Activated naive CD8-positive, alpha-beta T cell (primary cell): ENCODE results near the gene MICAL3.

Experiments
- H3K27ac Mint-ChIP-seq: one replicate; pipeline ENCODE4 v1.8.0; 2021; ENCODE audit warnings: mixed read lengths
- H3K27me3 Mint-ChIP-seq: one replicate; pipeline ENCODE4 v1.8.0; 2021; ENCODE audit warnings: mixed read lengths
- H3K36me3 Mint-ChIP-seq: one replicate; pipeline ENCODE4 v1.8.0; 2021; ENCODE audit warnings: mixed read lengths
- H3K4me1 Mint-ChIP-seq: one replicate; pipeline ENCODE4 v1.8.0; 2021; ENCODE audit warnings: low read depth, mixed read lengths
- H3K4me3 Mint-ChIP-seq: one replicate; pipeline ENCODE4 v1.8.0; 2021; ENCODE audit warnings: mild to moderate bottlenecking, mixed read lengths
- H3K9me3 Mint-ChIP-seq: one replicate; pipeline ENCODE4 v1.8.0; 2021; ENCODE audit warnings: low read depth, mixed read lengths

MICAL3 gene

DNA sequence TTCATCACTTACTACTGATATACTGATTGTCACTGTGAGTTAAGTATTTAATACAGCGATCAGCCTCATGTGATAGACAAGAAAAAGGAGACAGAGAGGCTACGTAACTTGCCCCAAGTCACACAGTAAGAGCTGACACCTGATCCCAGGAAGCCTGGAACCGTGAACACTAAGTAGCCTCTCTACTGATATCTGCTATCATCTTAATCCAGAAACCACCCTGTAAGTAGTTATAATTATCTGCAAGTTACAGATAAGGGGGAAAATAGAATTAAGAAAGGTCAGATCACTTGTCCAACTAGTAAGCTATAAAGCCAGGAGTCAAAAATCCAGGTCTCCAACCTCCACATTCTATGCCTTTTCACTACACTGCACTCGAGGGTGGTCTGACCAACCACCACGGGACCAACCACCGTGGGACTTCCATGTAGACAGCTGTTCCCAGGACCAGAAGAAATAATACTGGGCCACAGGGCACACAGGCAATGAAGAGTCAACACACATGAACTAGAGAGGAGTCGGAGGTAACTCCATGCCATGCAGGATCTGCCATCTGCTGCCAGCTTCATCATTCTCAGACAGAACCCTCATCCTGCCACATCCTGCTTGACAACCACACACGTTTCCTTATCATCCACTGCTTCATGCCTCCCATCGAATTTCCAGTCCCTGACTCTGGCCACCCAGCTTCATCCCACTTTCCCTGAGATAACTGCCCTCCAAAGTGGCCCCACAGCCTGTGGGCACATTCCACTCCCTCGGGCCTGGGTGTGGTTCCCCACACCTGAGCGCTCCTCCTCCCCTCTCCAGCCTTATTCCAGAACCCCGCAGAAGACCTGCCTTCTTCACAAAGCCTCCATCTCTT is 58.6 kb downstream of the MICAL3 start:
- no peak overlapping the region for H3K4me3 Mint-ChIP-seq
- H3K9me3 Mint-ChIP-seq = no peaks in the 10 kb centered on the region
- H3K27ac Mint-ChIP-seq = no peak overlapping the region
- peaks cover 3% of the 10 kb centered on the region for H3K4me1 Mint-ChIP-seq
- no peaks in the 10 kb centered on the region for H3K27me3 Mint-ChIP-seq
- H3K36me3 Mint-ChIP-seq = no peaks in the 10 kb centered on the region

DNA sequence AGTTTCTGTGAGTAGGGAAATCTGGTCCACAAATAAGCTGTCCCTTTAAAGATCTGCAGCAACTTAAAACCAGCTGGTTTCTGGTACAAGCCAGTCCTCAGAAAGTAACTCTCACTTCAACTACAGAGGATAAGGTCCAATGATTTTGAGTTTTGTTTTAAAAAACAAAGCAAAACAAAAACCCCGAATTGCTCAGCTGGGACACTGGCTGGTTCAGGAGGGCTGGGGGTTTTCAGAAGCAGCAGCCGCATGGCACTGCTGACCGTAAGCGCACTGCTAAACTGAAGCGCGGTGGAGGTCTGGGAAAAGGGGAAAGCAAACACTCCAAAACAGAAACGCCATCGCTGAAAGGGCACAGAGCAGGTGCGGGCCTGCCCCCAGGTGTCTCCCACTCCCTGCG is 59.7 kb downstream of the MICAL3 start:
- Mint-ChIP-seq H3K9me3 (no peaks in the 10 kb centered on the region), H3K4me1 (peaks cover 3% of the 10 kb centered on the region), H3K36me3 (no peaks in the 10 kb centered on the region), H3K4me3 (no peak overlapping the region), H3K27ac (no peak overlapping the region), H3K27me3 (no peaks in the 10 kb centered on the region)

DNA sequence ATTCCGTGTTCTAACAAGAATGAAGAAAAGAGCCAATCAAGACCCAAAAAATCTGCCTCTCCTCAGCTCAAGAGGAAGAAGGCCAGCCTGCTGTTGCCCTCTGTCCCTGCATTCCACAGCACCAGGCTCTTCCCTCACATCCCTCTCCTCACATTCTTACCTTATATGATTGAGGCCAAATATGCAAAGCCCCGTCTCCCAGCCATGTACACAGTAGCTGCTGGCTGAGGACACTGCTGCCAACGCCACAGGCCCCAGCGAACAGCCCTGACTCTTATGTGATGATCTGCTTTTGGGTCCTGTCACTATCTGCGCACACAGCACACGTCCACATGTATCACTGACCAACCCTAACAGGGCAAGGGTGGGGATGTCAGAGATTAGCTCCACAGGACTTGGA is 60.2 kb downstream of the MICAL3 start:
- peaks cover 3% of the 10 kb centered on the region for H3K4me1 Mint-ChIP-seq
- H3K9me3 Mint-ChIP-seq = no peaks in the 10 kb centered on the region
- no peaks in the 10 kb centered on the region for H3K27me3 Mint-ChIP-seq
- no peak overlapping the region for H3K27ac Mint-ChIP-seq
- no peaks in the 10 kb centered on the region for H3K36me3 Mint-ChIP-seq
- no peak overlapping the region for H3K4me3 Mint-ChIP-seq

DNA sequence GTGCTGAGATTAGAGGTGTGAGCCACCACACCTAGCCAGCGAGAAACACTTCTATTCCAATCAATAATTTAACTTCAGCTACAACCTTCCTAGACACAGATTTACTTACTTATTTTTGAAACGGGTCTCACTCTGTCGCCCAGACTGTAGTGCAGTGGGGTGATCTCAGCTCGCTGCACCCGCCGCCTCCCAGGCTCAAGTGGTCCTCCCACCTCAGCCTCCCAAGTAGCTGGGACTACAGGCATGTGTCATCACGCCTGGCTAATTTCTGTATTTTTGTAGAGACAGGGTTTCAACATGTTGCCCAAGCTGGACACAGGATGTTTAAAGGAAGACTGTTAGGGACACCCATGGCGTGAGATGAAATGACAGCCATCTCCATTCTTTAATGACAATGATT is 61.3 kb downstream of the MICAL3 start:
- Mint-ChIP-seq H3K9me3 (no peaks in the 10 kb centered on the region), H3K4me3 (no peak overlapping the region), H3K36me3 (no peaks in the 10 kb centered on the region), H3K4me1 (peaks cover 3% of the 10 kb centered on the region), H3K27ac (no peak overlapping the region), H3K27me3 (no peaks in the 10 kb centered on the region)

DNA sequence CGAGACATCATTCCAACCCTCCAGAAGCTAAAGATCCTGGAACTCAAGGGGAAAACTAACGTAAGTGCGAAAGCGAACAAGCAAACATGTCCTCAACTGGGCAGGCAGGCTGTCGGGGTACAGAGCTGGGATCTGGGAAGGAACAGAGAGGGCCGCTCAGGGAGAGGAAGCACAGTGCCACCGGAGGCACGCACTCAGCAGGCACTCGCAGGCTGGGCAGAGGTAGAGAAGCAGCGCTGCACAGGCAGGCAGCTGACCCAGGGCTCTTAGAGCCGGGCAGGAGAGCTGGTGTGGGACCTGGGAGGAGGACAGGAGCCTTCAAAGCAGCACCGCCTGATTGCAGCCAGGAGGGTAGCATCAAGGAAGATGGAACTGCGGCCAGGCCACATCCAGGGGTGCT is 62.2 kb downstream of the MICAL3 start:
- Mint-ChIP-seq H3K4me3 (no peak overlapping the region), H3K36me3 (no peaks in the 10 kb centered on the region), H3K27ac (no peak overlapping the region), H3K27me3 (no peaks in the 10 kb centered on the region), H3K9me3 (no peaks in the 10 kb centered on the region), H3K4me1 (peaks cover 3% of the 10 kb centered on the region)

DNA sequence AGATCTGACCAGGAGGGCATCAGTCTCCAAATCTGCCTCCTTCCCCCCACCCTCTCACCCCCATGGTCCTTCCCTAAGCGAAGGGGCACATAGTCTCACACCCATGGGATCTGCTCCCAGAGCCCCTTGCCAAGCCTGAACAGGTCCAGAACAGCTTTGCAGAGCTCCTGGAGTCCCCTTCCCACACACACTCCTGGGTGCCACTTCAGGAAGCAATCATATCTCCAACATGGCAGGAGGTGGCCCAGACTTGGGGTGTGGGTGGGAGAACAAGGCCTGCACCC is 63.0 kb downstream of the MICAL3 start:
- Mint-ChIP-seq H3K4me1 (peaks cover 2% of the 10 kb centered on the region), H3K4me3 (no peak overlapping the region), H3K9me3 (no peaks in the 10 kb centered on the region), H3K27ac (no peak overlapping the region), H3K36me3 (no peaks in the 10 kb centered on the region), H3K27me3 (no peaks in the 10 kb centered on the region)

DNA sequence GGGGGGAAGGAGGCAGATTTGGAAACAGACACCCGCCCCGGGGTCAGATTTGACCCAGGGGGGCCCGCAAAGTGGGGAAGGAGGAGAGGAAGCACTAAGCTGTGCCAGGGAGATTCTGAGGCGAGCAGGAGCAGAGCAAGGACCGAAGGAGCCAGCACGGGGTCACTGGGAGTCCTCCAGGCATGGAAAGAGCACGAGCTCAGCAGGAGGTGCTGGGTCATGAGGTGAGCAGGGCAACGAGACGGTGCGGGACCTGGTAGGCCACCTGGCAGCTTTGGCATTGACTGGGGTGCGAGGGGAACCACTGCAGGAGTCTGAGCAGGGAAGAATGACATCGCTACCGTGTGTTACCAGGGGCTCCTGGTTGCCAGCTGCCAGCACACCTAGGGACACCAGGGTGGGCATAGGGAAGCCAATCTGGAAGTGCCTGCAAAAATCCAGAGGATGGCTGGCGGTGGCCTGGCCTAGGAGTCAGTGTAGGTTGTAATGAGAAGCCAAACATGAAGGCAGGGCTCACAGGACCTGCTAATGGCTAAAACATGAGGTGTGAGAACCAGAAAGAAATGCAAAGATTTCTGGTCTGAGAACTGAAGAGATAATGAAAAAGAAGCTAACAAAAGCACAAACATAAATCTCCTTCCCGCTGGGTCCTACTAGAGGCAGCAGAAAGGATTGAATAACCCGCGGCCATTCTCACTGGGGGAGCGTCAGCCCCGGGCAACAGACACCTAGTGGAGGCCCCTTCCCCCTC is 63.5 kb downstream of the MICAL3 start:
- no peak overlapping the region for H3K4me3 Mint-ChIP-seq
- no peaks in the 10 kb centered on the region for H3K4me1 Mint-ChIP-seq
- H3K9me3 Mint-ChIP-seq = no peaks in the 10 kb centered on the region
- no peaks in the 10 kb centered on the region for H3K27me3 Mint-ChIP-seq
- no peak overlapping the region for H3K27ac Mint-ChIP-seq
- no peaks in the 10 kb centered on the region for H3K36me3 Mint-ChIP-seq

DNA sequence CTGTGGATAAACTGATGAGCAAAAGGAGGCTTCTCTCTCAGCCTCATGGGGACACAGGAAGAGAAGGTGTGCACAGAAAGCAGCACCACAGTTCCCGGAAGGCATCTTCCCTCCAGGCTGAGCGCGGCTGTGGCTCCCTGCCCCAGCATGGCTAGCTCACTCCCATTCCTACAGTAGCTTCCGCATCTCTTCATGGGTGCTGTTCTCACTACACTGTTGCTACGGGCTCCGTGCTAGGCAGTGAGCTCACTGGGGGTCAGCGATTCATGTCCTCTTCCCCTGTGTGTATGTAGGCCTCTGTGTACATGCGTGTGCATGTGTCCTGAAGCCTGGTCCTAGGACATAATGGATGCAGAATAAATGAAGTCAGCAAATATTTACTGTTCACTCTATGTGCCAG is 64.3 kb downstream of the MICAL3 start:
- Mint-ChIP-seq H3K36me3 (no peaks in the 10 kb centered on the region), H3K27ac (no peak overlapping the region), H3K4me1 (no peaks in the 10 kb centered on the region), H3K9me3 (no peaks in the 10 kb centered on the region), H3K4me3 (no peak overlapping the region), H3K27me3 (no peaks in the 10 kb centered on the region)

DNA sequence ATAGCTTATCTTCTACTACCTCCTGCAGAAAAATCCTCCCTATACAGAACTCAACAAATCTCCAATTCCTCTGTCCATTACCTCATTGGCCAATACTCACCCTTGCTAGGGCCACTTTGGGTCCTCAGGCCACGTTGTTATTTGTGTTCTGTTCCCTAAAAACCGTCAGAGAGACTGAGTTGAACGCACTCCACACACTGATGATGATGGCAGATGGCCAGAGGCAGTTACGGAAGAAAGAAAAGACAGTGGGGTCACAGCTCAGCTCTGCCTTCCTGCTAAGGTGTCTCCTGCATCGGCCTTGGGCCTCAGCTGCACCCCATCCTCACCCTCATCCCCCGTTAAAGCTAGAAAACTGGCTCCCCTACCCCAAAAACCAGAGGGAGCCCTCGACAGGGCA is 66.2 kb downstream of the MICAL3 start:
- H3K27me3 Mint-ChIP-seq = no peaks in the 10 kb centered on the region
- no peaks in the 10 kb centered on the region for H3K9me3 Mint-ChIP-seq
- H3K4me1 Mint-ChIP-seq = peaks cover 1% of the 10 kb centered on the region
- no peak overlapping the region for H3K27ac Mint-ChIP-seq
- H3K36me3 Mint-ChIP-seq = no peaks in the 10 kb centered on the region
- no peak overlapping the region for H3K4me3 Mint-ChIP-seq

DNA sequence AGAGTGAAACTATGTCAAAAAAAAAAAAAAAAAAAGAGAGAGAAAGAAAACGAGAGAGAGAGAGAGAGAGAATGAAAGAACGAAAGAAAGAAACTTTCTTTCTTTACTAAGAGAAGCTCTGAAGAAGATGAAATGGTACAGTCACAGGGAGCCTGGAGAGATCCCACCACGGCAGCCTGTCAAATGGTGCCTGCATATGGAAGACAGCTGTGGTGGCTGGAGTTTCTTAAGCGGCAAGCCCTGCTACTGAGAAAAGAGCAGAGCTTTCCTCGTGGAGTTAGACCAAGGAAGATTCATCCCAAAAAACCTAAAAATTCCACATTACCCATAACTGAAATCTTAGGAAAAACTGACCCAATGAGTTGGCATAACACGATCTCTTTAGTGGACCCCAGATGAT is 66.7 kb downstream of the MICAL3 start:
- Mint-ChIP-seq H3K27me3 (no peaks in the 10 kb centered on the region), H3K9me3 (no peaks in the 10 kb centered on the region)

DNA sequence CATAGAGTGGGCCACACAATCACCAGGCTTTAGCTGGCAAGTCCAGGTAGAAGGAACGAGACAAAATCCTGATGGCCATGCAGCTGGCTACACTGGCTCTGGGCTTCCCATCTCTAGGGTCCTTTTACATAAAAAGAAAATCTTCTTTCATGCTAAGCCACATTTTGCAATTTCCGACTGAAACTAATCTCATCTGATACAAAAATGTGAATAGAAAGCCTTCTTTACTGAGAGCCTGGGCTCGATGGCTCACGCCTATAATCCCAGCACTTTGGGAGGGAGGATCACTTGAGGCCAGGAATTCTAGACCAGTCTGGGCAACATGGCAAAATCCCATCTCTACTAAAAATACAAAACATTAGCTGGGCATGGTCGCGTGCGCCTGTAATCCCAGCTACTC is 67.2 kb downstream of the MICAL3 start:
- H3K4me1 Mint-ChIP-seq = peaks cover 1% of the 10 kb centered on the region
- H3K9me3 Mint-ChIP-seq = no peaks in the 10 kb centered on the region
- H3K27me3 Mint-ChIP-seq = no peaks in the 10 kb centered on the region
- H3K4me3 Mint-ChIP-seq = no peak overlapping the region
- H3K27ac Mint-ChIP-seq = no peak overlapping the region
- H3K36me3 Mint-ChIP-seq = no peaks in the 10 kb centered on the region

More for the DNA sequence above, 66.7 kb downstream of the MICAL3 start:
- Mint-ChIP-seq H3K36me3 (no peaks in the 10 kb centered on the region), H3K27ac (no peak overlapping the region), H3K4me3 (no peak overlapping the region), H3K4me1 (peaks cover 1% of the 10 kb centered on the region)

DNA sequence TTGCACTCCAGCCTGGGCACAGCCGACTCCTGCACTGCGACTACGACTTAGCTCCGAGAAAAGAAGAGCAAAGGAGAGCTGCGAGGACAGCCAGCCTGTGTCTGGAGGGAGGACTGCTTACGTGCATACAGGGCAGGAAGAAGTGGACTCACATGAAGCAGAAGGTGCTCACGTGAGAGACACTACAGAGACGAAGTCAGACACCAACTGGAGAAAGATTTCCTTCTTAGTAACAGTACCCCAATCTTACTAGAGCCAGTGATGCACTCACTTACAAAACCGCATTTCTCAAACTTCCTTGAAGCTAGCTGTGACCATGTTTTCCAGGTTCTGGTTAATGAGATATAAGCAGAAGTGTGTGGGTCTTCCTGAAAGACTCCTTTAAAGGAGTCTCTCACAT is 67.7 kb downstream of the MICAL3 start:
- H3K27me3 Mint-ChIP-seq = no peaks in the 10 kb centered on the region
- no peaks in the 10 kb centered on the region for H3K36me3 Mint-ChIP-seq
- peaks cover 1% of the 10 kb centered on the region for H3K4me1 Mint-ChIP-seq
- H3K27ac Mint-ChIP-seq = no peak overlapping the region
- no peak overlapping the region for H3K4me3 Mint-ChIP-seq
- H3K9me3 Mint-ChIP-seq = no peaks in the 10 kb centered on the region

DNA sequence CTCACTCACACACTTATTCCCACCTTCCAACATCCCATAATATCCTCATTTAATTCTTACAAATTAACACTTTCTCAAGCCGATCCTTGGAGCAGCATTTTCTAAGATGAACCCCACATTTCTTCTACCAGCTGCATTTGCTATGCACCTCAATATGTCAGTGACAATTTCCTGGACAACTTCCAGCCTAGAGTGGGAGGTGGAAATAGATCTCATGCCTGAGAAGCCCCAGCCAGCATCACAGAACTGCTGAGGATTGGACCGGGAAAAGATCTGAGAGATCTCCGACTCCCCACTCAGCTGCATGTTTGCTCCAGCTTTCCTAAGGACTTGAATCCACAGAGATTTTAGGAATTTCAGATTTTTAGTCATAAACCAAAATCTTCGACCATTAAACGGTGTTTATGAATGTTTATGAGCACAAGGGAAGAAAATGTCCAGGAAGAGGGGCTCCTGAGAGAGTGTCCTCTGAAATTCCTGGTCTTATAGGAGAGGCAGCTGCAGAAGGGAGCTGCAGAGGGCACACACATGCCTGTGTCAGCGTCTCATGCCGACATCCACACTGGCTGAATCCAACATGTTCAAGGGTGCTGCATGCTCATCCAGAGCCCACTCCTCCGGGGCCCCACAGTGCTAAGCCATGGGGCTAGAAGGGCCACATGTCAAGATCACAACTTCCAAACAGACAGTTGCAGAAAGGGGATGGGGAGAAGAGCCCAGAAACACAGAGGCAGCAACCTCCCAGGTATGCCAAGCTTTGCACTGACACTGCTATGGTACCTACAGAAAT is 68.6 kb downstream of the MICAL3 start:
- Mint-ChIP-seq H3K36me3 (no peaks in the 10 kb centered on the region), H3K27me3 (no peaks in the 10 kb centered on the region), H3K4me3 (no peak overlapping the region), H3K27ac (no peak overlapping the region), H3K9me3 (no peaks in the 10 kb centered on the region), H3K4me1 (peaks cover 1% of the 10 kb centered on the region)

DNA sequence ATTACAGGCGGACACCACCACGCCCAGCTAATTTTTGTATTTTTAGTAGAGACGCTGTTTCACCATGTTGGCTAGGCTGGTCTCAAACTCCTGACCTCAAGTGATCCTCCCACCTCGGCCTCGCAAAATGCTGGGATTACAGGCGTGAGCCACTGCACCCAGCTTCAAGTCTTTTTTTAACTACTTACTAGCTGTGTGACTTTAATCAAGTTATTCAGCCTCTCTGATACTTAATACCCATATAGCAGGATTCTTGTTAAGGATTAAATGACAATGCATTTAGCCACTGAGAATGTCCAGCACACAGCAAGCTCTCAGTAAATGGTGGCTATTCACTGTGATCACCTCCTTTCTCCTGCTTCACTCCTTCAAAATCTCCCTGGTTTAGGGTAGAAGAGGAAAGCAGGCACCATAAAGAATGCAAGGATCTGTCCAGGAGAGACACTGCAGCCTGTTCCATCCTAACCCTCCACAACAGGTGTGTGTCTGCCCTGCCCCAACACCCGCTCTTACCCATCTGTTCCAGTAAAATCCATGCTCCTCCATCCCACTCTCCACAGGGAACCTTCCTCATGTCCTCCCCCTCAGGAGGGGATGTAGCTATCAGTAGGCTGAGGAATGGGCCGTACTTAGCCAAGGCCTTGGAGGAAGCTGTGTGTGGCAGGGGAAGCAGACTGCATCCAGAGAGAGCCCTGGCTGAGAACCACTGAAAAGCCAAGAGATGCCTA is 69.3 kb downstream of the MICAL3 start:
- H3K27ac Mint-ChIP-seq = no peak overlapping the region
- H3K36me3 Mint-ChIP-seq = no peaks in the 10 kb centered on the region
- no peak overlapping the region for H3K4me3 Mint-ChIP-seq
- no peaks in the 10 kb centered on the region for H3K9me3 Mint-ChIP-seq
- H3K4me1 Mint-ChIP-seq = peaks cover 1% of the 10 kb centered on the region
- no peaks in the 10 kb centered on the region for H3K27me3 Mint-ChIP-seq
